Gastroesophageal sphincter (tissue), 4 donors: Measurements from ENCODE around the gene MRO. TPM values are rescaled to one million over a fixed set of nuclear protein-coding genes. Genes with fewer than 3 reads are reported as not detected.

Experiments used
- total RNA-seq, 4 donors: library from RNA; depleted of rRNA; stranded (reverse); fragments of >200 nt; gene quantifications; one replicate each; pipeline ENCODE4 v1.1.0, GENCODE V29; 2016

Gene MRO
- total RNA-seq, 4 donors from 2014 or later, result 0.16 to 0.94 (median 0.31) TPM; not detected in 1

Other genes with a start within 250 kb of the MRO start
- gene ME2, start 59.1 kb upstream of the MRO start, total RNA-seq, result 10 to 100 TPM; 44.8 to 59.2 (median 53.1) TPM
- gene ELAC1, start 148.0 kb upstream of the MRO start, total RNA-seq, result 10 to 100 TPM in 1 of 4 donors, 1 to 10 TPM in 3; 3.4 to 14.2 (median 5.0) TPM
- 100 to 1,000 TPM; 132 to 170 (median 137) TPM for gene SMAD4, start 210.2 kb upstream of the MRO start, total RNA-seq